Neural progenitor cell (in vitro differentiated cells): ENCODE results near the gene SMAD6.

Experiments
- CTCF ChIP-seq: fragments of 200-600 bp; sonication (generic); IDR thresholded peaks from 2 replicates; pipeline ENCODE4 v1.5.1; 2017; ENCODE audit warnings: antibody characterized with exemption, mild to moderate bottlenecking
- EZH2 ChIP-seq: fragments of 200-600 bp; sonication (generic); IDR thresholded peaks from 2 replicates; pipeline ENCODE4 v1.6.1; 2017; ENCODE audit warnings: antibody characterized with exemption, mild to moderate bottlenecking, moderate library complexity

- TF ChIP-seq CTCF (no peak), EZH2 (no peak)
These were observed 3.5 kb downstream of the SMAD6 start for GRCh38 chr15:66705277-66706146.
